ENCODE data around the gene ATP6V0B. TPM values are rescaled to one million over a fixed set of nuclear protein-coding genes. Genes with fewer than 3 reads are reported as not detected.

ATP6V0B gene
- polyA plus RNA-seq, 1 experiment = 186 TPM

GRCh38 chr1:43934986-43935324 is 39.8 kb upstream of the ATP6V0B start:
- no peaks in the 10 kb centered on the region for H3K27me3 ChIP-seq (ENCODE audit: control insufficient read depth, insufficient read depth, low read length)
- H3K4me3 ChIP-seq (ENCODE audit: low read depth, low read length) = no peak overlapping the region
- POLR2A ChIA-PET = no interaction called here
- no peak for DNase-seq (ENCODE audit: low read depth)
- H3K36me3 ChIP-seq (ENCODE audit: control insufficient read depth, insufficient read depth, low read length) = peaks cover 2% of the 10 kb centered on the region
- TF ChIP-seq, protein P1, sequence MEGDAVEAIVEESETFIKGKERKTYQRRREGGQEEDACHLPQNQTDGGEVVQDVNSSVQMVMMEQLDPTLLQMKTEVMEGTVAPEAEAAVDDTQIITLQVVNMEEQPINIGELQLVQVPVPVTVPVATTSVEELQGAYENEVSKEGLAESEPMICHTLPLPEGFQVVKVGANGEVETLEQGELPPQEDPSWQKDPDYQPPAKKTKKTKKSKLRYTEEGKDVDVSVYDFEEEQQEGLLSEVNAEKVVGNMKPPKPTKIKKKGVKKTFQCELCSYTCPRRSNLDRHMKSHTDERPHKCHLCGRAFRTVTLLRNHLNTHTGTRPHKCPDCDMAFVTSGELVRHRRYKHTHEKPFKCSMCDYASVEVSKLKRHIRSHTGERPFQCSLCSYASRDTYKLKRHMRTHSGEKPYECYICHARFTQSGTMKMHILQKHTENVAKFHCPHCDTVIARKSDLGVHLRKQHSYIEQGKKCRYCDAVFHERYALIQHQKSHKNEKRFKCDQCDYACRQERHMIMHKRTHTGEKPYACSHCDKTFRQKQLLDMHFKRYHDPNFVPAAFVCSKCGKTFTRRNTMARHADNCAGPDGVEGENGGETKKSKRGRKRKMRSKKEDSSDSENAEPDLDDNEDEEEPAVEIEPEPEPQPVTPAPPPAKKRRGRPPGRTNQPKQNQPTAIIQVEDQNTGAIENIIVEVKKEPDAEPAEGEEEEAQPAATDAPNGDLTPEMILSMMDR (IDR thresholded peaks at IDR 0.05; ENCODE audit: insufficient read depth, low read depth, low read length) = no peak
- CTCF ChIA-PET = interaction anchor here (0.6 to 8.7 kb wide), 77 partner anchors 8 to 708 kb away, joined by 3 to 365 read pairs (median 6); partner anchors contain the start of genes ATP6V0B, DPH2, IPO13 and KDM4A

GRCh38 chr1:43935711-43936427 is 38.9 kb upstream of the ATP6V0B start:
- Histone ChIP-seq H3K4me3 (ENCODE audit: low read depth, low read length) (peak overlapping the region; percentile 20), H3K27me3 (ENCODE audit: control insufficient read depth, insufficient read depth, low read length) (no peaks in the 10 kb centered on the region), H3K36me3 (ENCODE audit: control insufficient read depth, insufficient read depth, low read length) (no peaks in the 10 kb centered on the region)
- POLR2A ChIA-PET = no interaction called here
- TF ChIP-seq, protein P1 (IDR thresholded peaks at IDR 0.05; ENCODE audit: insufficient read depth, low read depth, low read length) = no peak
- DNase-seq (ENCODE audit: low read depth) = no peak
- CTCF ChIA-PET = interaction anchor here (0.5 to 8.7 kb wide), 36 partner anchors 10 to 1771 kb away, joined by 3 to 365 read pairs (median 7); partner anchors contain the start of genes ATP6V0B, DPH2, IPO13 and PTPRF

DNA sequence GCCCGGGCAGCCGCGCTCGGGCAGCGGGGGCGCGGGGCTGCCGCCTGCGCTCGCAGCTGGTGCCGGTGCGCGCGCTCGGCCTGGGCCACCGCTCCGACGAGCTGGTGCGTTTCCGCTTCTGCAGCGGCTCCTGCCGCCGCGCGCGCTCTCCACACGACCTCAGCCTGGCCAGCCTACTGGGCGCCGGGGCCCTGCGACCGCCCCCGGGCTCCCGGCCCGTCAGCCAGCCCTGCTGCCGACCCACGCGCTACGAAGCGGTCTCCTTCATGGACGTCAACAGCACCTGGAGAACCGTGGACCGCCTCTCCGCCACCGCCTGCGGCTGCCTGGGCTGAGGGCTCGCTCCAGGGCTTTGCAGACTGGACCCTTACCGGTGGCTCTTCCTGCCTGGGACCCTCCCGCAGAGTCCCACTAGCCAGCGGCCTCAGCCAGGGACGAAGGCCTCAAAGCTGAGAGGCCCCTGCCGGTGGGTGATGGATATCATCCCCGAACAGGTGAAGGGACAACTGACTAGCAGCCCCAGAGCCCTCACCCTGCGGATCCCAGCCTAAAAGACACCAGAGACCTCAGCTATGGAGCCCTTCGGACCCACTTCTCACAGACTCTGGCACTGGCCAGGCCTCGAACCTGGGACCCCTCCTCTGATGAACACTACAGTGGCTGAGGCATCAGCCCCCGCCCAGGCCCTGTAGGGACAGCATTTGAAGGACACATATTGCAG is 38.2 kb upstream of the ATP6V0B start:
- no peaks in the 10 kb centered on the region for H3K27me3 ChIP-seq (ENCODE audit: control insufficient read depth, insufficient read depth, low read length)
- TF ChIP-seq, protein P1 (IDR thresholded peaks at IDR 0.05; ENCODE audit: insufficient read depth, low read depth, low read length) = no peak
- CTCF ChIA-PET = interaction anchor here (0.5 to 8.7 kb wide), 7 partner anchors 9 to 1771 kb away, joined by 3 to 365 read pairs (median 3); partner anchors contain the start of gene IPO13
- no peaks in the 10 kb centered on the region for H3K36me3 ChIP-seq (ENCODE audit: control insufficient read depth, insufficient read depth, low read length)
- DNase-seq (ENCODE audit: low read depth) = no peak
- H3K4me3 ChIP-seq (ENCODE audit: low read depth, low read length) = peak overlapping the region; percentile 20; the same call in 1 of the 2 replicates
- POLR2A ChIA-PET = no interaction called here

GRCh38 chr1:43937179-43937865 is 37.4 kb upstream of the ATP6V0B start:
- POLR2A ChIA-PET = no interaction called here
- CTCF ChIA-PET = interaction anchor here (1.0 to 8.7 kb wide), 4 partner anchors 9 to 171 kb away, joined by 3 to 365 read pairs (median 28); partner anchors contain the start of gene IPO13
- H3K4me3 ChIP-seq (ENCODE audit: low read depth, low read length) = no peak overlapping the region

More at GRCh38 chr1:43937179-43937865, 37.4 kb upstream of the ATP6V0B start:
- DNase-seq (ENCODE audit: low read depth) = no peak
- no peaks in the 10 kb centered on the region for H3K27me3 ChIP-seq (ENCODE audit: control insufficient read depth, insufficient read depth, low read length)
- H3K36me3 ChIP-seq (ENCODE audit: control insufficient read depth, insufficient read depth, low read length) = no peaks in the 10 kb centered on the region
- TF ChIP-seq, protein P1 (IDR thresholded peaks at IDR 0.05; ENCODE audit: insufficient read depth, low read depth, low read length) = no peak
